Stimulated activated CD8-positive, alpha-beta memory T cell treated with anti-CD3 and anti-CD28 coated beads, Interleukin-2, amount 100 ng/mL, for 48 hours (primary cell): ENCODE data around the gene C1QTNF1.

Source experiments
- DNase-seq, 2 donors: peaks; one replicate each; pipeline ENCODE4 v3.0.0-alpha.2; 2020; ENCODE audit warnings: low read depth in 2 of 2

The C1QTNF1 gene

DNA sequence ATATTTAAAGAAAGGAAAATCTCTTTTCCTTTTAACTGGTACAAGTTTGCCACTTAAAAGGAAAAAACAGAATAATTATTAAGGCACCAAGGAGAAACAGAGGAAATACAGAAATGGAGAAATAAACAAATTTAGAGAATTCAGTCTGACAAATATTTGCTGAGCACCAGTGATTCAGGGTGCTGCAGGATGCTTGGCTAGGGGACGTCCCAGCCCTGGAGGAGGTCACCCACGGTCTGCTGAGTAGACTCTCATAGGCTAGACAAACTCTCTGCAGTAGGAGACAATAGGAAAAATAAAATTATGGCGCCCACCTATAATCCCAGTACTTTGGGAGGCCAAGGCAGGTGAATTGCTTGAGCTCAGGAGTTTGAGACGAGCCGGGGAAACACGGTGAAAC, 15.9 kb downstream of the C1QTNF1 start:
- DNase-seq: no peak

- DNase-seq: no peak
These were observed 17.1 kb downstream of the C1QTNF1 start for GRCh38 chr17:79041041-79041570.

GRCh38 chr17:79041723-79042420, 17.9 kb downstream of the C1QTNF1 start:
- DNase-seq: no peak

GRCh38 chr17:79042421-79043190, 18.6 kb downstream of the C1QTNF1 start:
- DNase-seq: peak; percentile 48 to 64

- DNase-seq: no peak
These were observed 19.4 kb downstream of the C1QTNF1 start for GRCh38 chr17:79043191-79043930.

DNA sequence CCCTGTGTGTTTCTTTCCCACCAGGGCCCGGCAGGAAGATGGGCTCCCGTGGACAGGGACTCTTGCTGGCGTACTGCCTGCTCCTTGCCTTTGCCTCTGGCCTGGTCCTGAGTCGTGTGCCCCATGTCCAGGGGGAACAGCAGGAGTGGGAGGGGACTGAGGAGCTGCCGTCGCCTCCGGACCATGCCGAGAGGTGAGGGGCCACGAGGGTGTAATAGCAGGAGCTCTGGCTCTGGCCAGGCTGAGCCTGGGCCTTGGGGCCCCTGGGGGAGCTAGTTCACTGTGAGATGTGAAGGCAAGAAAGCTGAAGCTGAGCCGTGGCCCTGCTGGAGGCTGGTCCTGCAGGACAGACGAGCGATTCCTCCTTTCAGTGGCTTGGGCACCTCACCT, 20.0 kb downstream of the C1QTNF1 start:
- DNase-seq: no peak

- DNase-seq: no peak
These were observed 20.5 kb downstream of the C1QTNF1 start for GRCh38 chr17:79044462-79044861.

DNA sequence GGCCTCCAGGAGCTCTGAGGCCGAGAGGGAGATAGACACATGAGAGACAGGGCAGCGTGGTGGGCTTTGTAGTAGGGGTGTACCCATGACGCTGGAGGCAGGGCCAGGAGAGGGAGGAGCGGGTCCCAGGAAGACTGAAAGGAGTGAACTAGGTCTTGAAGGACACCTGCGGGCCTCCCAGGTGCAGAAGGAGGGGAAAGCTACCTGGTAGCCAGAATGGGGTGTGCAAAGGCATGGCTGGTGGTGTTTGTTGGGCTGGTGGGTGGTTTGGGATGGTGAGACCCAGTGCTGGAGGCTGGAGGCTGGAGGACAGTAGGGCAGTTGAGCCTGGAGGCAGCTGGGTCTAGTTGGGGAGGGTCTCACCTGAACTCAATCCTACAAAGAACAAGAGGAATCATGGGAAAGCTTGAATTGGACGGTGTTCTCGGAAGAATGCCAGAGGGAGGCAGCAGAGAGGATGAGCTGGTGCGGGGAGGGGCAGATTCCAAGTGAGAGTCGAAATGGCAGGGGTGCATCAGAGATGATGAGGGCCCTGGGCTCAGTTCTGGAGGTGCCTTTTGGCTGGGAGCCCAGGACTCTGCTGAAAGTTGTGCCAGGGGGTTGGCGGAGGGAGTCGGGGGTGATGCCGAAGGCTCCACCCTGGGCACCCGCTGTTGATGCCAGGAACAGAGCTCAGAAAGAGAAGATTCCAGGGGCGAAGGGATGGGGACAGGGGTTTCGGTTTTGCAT, 21.2 kb downstream of the C1QTNF1 start:
- no peak for DNase-seq

GRCh38 chr17:79045842-79046196, 21.9 kb downstream of the C1QTNF1 start:
- DNase-seq: peak; percentile 46 to 51

DNA sequence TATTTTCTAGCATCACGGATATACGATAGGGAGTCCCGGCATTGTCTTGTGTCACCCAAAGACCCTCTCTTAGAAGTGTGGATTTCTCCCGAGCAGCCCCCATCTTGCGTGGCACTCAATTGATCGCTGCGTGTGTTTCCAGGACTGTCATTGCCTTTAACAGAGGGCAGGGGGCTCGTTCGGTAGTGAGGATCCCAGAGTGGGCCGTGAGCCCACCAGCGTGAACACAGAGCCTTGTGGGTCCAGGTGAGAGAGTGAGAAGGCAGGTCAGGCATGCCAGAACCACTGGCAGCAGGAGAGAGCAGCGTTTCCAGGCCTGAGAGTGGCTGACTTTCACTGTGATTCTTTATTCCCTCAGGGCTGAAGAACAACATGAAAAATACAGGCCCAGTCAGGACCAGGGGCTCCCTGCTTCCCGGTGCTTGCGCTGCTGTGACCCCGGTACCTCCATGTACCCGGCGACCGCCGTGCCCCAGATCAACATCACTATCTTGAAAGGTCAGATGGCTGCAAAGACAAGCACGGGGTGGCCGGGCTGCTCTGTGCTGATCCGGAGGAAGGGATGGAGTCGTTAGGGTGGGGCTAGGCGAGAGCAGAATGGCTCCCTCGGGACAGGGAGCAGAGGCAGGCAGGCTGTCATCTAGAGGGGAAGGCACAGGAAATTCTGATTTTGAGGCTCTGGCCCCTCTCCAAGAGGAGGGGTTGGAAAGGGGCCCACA, 22.4 kb downstream of the C1QTNF1 start:
- no peak for DNase-seq

DNA sequence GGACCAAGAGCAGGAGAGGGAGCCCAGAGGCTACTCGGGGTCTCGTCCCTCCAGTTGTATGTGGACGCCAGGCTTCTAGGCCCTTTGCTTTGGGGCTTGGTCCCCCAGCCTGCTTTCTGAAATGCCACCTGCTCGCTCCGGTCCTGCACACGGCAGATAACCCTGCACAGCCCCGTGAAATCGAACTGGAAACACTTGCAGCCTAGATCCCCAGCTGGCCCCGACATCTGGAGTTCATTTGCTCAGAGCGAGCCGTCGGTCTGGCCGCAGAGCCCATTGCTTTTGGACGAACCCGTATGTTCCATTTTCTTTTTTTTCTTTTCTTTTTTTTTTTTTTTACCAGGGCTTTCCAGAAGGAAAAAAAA, 22.9 kb downstream of the C1QTNF1 start:
- DNase-seq: no peak

GRCh38 chr17:79047291-79047920, 23.4 kb downstream of the C1QTNF1 start:
- DNase-seq: no peak

- DNase-seq: no peak
These were observed 24.2 kb downstream of the C1QTNF1 start for GRCh38 chr17:79047923-79048825.

GRCh38 chr17:79048826-79049755, 25.1 kb downstream of the C1QTNF1 start:
- DNase-seq: no peak

DNA sequence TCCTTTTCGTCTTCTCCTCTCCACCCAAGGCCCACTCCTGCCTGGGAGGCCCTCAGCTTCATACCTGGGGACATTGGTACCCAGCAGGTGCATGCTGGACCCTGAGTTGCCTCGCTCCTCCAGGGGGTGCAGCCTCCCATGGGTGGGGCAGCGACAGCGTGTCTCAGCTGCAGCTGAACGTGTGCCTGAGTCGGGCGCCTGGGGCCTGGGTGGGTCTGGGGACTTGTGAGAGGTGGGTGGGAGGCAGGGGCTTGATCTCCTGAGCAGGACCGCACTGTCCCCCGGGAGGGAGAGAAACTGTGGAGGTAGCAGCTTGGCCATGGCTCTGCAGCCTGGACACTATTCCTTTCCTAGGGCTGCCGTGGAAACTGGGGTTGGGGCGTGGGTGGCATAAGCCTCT, 25.9 kb downstream of the C1QTNF1 start:
- DNase-seq: no peak

- DNase-seq: no peak
These were observed 26.6 kb downstream of the C1QTNF1 start for GRCh38 chr17:79050551-79050950.

GRCh38 chr17:79051306-79051705, 27.3 kb downstream of the C1QTNF1 start:
- no peak for DNase-seq

- DNase-seq: no peak
These were observed 28.2 kb downstream of the C1QTNF1 start for GRCh38 chr17:79052131-79052530.
